Omental fat pad (tissue), 4 donors: Measurements from ENCODE around the gene DDX42. TPM values are rescaled to one million over a fixed set of nuclear protein-coding genes. Genes with fewer than 3 reads are reported as not detected.

Source experiments
- ATAC-seq: fragments of 150-250 bp; one replicate; pipeline ENCODE4 v1.9.1; 2016; ENCODE audit warnings: mild to moderate bottlenecking, moderate library complexity; ENCODE audit not compliant: low FRiP score
- DNase-seq: peaks from one replicate; pipeline ENCODE4 v3.0.0-alpha.2; 2019; ENCODE audit warnings: low spot score
- CTCF ChIP-seq, 3 donors: fragments of 450-650 bp; IDR thresholded peaks; one replicate each; pipeline ENCODE4 v1.5.1; 2016 to 2017; ENCODE audit warnings: antibody characterized with exemption in 3 of 3, mild to moderate bottlenecking in 3 of 3, moderate library complexity in 2 of 3
- total RNA-seq, 4 donors: library from RNA; depleted of rRNA; stranded (reverse); fragments of >200 nt; gene quantifications; one replicate each; pipeline ENCODE4 v1.1.0, GENCODE V29; 2016

Gene DDX42
- total RNA-seq, 4 donors from 2014 or later: 87.2 to 150 (median 112) TPM

- ATAC-seq (peak; percentile 1), DNase-seq (no peak)
- no peak for TF ChIP-seq CTCF (IDR thresholded peaks at IDR 0.05)
These were observed 52.6 kb downstream of the DDX42 start for GRCh38 chr17:63826468-63827001.

GRCh38 chr17:63827002-63827800, 53.2 kb downstream of the DDX42 start, which contains the start of the genes FTSJ3 and PSMC5:
FTSJ3 (minus strand) TSS chr17:63827663; CDS start chr17:63826902, 761 bp downstream.
PSMC5 (plus strand) TSS chr17:63827431; CDS start chr17:63827491, 60 bp downstream.
- DNase-seq: peak; percentile 84
- no peak for TF ChIP-seq CTCF (IDR thresholded peaks at IDR 0.05)
- peak; percentile 96 for ATAC-seq

- no peak for TF ChIP-seq CTCF (IDR thresholded peaks at IDR 0.05)
- no peak for ATAC-seq
- DNase-seq: no peak
These were observed 53.8 kb downstream of the DDX42 start for GRCh38 chr17:63827801-63828221.

- TF ChIP-seq CTCF (IDR thresholded peaks at IDR 0.05): no peak
- DNase-seq: no peak
- ATAC-seq: no peak
These were observed 55.0 kb downstream of the DDX42 start for GRCh38 chr17:63828936-63829335.

GRCh38 chr17:63830278-63830677, 56.3 kb downstream of the DDX42 start:
- no peak for TF ChIP-seq CTCF (IDR thresholded peaks at IDR 0.05)
- no peak for DNase-seq
- no peak for ATAC-seq

GRCh38 chr17:63830904-63831491, 57.0 kb downstream of the DDX42 start:
- ATAC-seq: no peak

More at GRCh38 chr17:63830904-63831491, 57.0 kb downstream of the DDX42 start:
- no peak for TF ChIP-seq CTCF (IDR thresholded peaks at IDR 0.05)
- no peak for DNase-seq
